B cell (primary cell): Measurements from ENCODE around the gene DNAJC24. TPM values are rescaled to one million over a fixed set of nuclear protein-coding genes. Genes with fewer than 3 reads are reported as not detected.

Experiments
- ATAC-seq: fragments of 200-7000 bp; cut with Tn5 transposase; one replicate; pipeline ENCODE4 v1.10.0; 2021; ENCODE audit warnings: low read depth, mild to moderate bottlenecking, moderate number of reproducible peaks, moderate library complexity
- CTCF ChIA-PET: fragments of 350-600 bp; sonication (Branson Sonifier 250); formaldehyde crosslinking; loops from one replicate; lab custom pipeline; 2021; ENCODE audit warnings: antibody characterized with exemption, inconsistent platforms; lab: Charles Lee
- POLR2A ChIA-PET: fragments of 350-600 bp; sonication (Branson Sonifier 250); formaldehyde crosslinking; loops from one replicate; lab custom pipeline; 2021; ENCODE audit warnings: antibody characterized with exemption; lab: Charles Lee
- DNase-seq: peaks from one replicate; pipeline ENCODE4 v3.0.0; 2013
- H2AFZ ChIP-seq: 2 replicates; pipeline ENCODE4 v1.6.1; 2012; ENCODE audit warnings: mild to moderate bottlenecking, low read depth, low read length; ENCODE audit not compliant: insufficient read depth, poor library complexity, severe bottlenecking
- H3K27ac ChIP-seq, 2 donors: 1 replicate in 1 of 2; 2 replicates in 1 of 2; pipeline ENCODE4 v1.5.1; 2012 to 2013; ENCODE audit warnings: low read length in 2 of 2, mild to moderate bottlenecking in 2 of 2, moderate library complexity in 1 of 2
- H3K27me3 ChIP-seq, 4 experiments: fragments of 200-600 bp in 1 of 4; sonication (generic) in 1 of 4; replicated peaks in 1 of 4; 1 replicate in 2 of 4; 2 replicates in 2 of 4; pipeline versions ENCODE4 v1.6.1 to v1.7.0; 2013 to 2016; ENCODE audit warnings: low read length in 3 of 4, mild to moderate bottlenecking in 2 of 4, mixed read lengths in 1 of 4, moderate library complexity in 1 of 4; ENCODE audit not compliant: insufficient read depth in 4 of 4, control insufficient read depth in 3 of 4; ENCODE audit errors: control extremely low read depth in 1 of 4
- H3K36me3 ChIP-seq, 2 experiments: replicated peaks in 1 of 2; 1 replicate in 1 of 2; 2 replicates in 1 of 2; pipeline versions ENCODE4 v1.6.1 to v1.7.1; 2013; ENCODE audit warnings: low read length in 1 of 2; ENCODE audit not compliant: insufficient read depth in 2 of 2, control insufficient read depth in 1 of 2; ENCODE audit errors: control extremely low read depth in 1 of 2, extremely low read depth in 1 of 2
- H3K4me1 ChIP-seq, 2 donors: fragments of 200-600 bp in 1 of 2; sonication (generic) in 1 of 2; 1 replicate in 1 of 2; 2 replicates in 1 of 2; pipeline versions ENCODE4 v1.5.1 to v1.6.1; 2013 to 2017; ENCODE audit warnings: low read length in 2 of 2; ENCODE audit not compliant: control insufficient read depth in 2 of 2, insufficient read depth in 2 of 2
- H3K4me2 ChIP-seq: replicated peaks from 2 replicates; pipeline ENCODE3; 2012; ENCODE audit warnings: mild to moderate bottlenecking, low read depth, low read length; ENCODE audit not compliant: poor library complexity, severe bottlenecking
- H3K4me3 ChIP-seq, 5 experiments: fragments of 200-600 bp in 1 of 5; sonication (generic) in 1 of 5; 1 replicate in 3 of 5; 2 replicates in 2 of 5; pipeline versions ENCODE4 v1.5.1 to v1.7.0; 2011 to 2016; ENCODE audit warnings: low read length in 4 of 5, mild to moderate bottlenecking in 4 of 5, low read depth in 2 of 5, control low read depth in 1 of 5, moderate library complexity in 1 of 5; ENCODE audit not compliant: insufficient read depth in 1 of 5; ENCODE audit errors: control extremely low read depth in 1 of 5, extremely low read depth in 1 of 5
- H3K79me2 ChIP-seq: fragments of 200-600 bp; sonication (generic); one replicate; pipeline ENCODE4 v1.6.0; 2016; ENCODE audit warnings: low read length; ENCODE audit not compliant: control insufficient read depth, insufficient read depth
- H3K9ac ChIP-seq: fragments of 200-600 bp; sonication (generic); 2 replicates; pipeline ENCODE4 v1.6.1; 2017; ENCODE audit warnings: mild to moderate bottlenecking, low read length, moderate library complexity
- H3K9me3 ChIP-seq, 3 donors: one replicate each; pipeline versions ENCODE4 v1.6.1 to v1.7.1; 2013; ENCODE audit warnings: low read length in 2 of 3; ENCODE audit not compliant: control insufficient read depth in 2 of 3, insufficient read depth in 1 of 3; ENCODE audit errors: control extremely low read depth in 1 of 3
- H4K20me1 ChIP-seq: 2 replicates; pipeline ENCODE4 v1.6.0; 2012; ENCODE audit warnings: mild to moderate bottlenecking, low read length; ENCODE audit not compliant: insufficient read depth, control insufficient read depth, poor library complexity, severe bottlenecking
- H3K27ac Mint-ChIP-seq: one replicate; pipeline ENCODE4 v1.8.0; 2021; ENCODE audit warnings: mixed read lengths
- H3K27me3 Mint-ChIP-seq: one replicate; pipeline ENCODE4 v1.8.0; 2021; ENCODE audit warnings: mixed read lengths
- H3K4me1 Mint-ChIP-seq: one replicate; pipeline ENCODE4 v1.8.0; 2021; ENCODE audit warnings: mixed read lengths
- H3K4me3 Mint-ChIP-seq: one replicate; pipeline ENCODE4 v1.8.0; 2021; ENCODE audit warnings: mixed read lengths
- H3K9me3 Mint-ChIP-seq: one replicate; pipeline ENCODE4 v1.8.0; 2022; ENCODE audit warnings: mixed read lengths; ENCODE audit not compliant: insufficient read depth
- EZH2 ChIP-seq: IDR thresholded peaks from 2 replicates; pipeline ENCODE4 v1.6.1; 2012; ENCODE audit warnings: borderline replicate concordance, low read depth, mild to moderate bottlenecking, moderate library complexity, low read length; ENCODE audit not compliant: insufficient read depth, poor library complexity, severe bottlenecking
- WGBS: methylation state at CpG from one replicate; pipeline ENCODE4 v1.1.5; 2013; ENCODE audit warnings: missing lambda C conversion rate; ENCODE audit not compliant: insufficient coverage; 5-methylcytosine and 5-hydroxymethylcytosine counted together
- intact Hi-C: fragments of 100-400 bp; cut with micrococcal nuclease; formaldehyde crosslinking; loops from one replicate; pipeline ENCODE4 v1.10.0; 2022
- polyA plus RNA-seq: library from polyadenylated mRNA; depleted of rRNA; stranded (reverse); fragments of >200 nt; gene quantifications from 2 replicates; pipeline ENCODE4 v1.2.3, GENCODE V29; 2012
- total RNA-seq, 2 donors: library from RNA; stranded (reverse); fragments of 120-200 nt in 1 of 2; gene quantifications; 1 replicate in 1 of 2; 2 replicates in 1 of 2; pipeline versions ENCODE4 v1.2.3 to v1.2.4, GENCODE V29; 2013 to 2022
- TF ChIP-seq, protein P1 (sequence below): fragments of 200-600 bp; IDR thresholded peaks from one replicate; pipeline ENCODE4 v1.8.0; 2022; ENCODE audit warnings: antibody characterized with exemption, mild to moderate bottlenecking

DNAJC24 gene
- total and polyA plus RNA-seq, 2 donors (not counting 1 experiment from before 2014, with no cell fraction given): 10.7 to 24.6 TPM

DNA sequence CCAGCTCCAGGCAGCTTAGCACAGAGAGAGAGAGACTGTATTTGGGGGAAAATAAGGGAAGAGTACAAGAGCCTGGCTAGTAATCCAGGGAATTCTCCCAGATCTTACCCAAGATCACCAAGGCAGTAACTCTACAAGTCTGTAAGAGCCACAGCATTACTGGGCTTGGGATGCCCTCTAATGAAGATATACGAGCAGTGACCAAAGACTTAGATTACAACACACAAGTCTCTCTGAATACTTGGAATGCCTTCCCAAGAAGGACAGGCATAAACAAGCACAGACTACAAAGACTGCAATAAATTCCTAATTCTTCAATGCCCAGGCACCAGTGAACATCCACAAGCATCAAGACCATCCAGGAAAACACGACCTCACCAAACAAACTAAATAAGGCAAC, 17.7 kb downstream of the DNAJC24 start:
- H3K4me1 Mint-ChIP-seq: no peaks in the 10 kb centered on the region
- intact Hi-C loops: no loop called here
- Histone ChIP-seq H3K9me3 (peaks cover 0 to 4% (median 0%) of the 10 kb centered on the region in 3 donors), H3K9ac (no peak overlapping the region), H2AFZ (no peak overlapping the region), H4K20me1 (no peaks in the 10 kb centered on the region), H3K27me3 (no peaks in the 10 kb centered on the region), H3K79me2 (no peaks in the 10 kb centered on the region), H3K4me2 (no peak overlapping the region), H3K27ac (no peak overlapping the region), H3K4me1 (no peaks in the 10 kb centered on the region), H3K4me3 (no peak overlapping the region), H3K36me3 (peaks cover 5 to 6% of the 10 kb centered on the region in 2 experiments)
- no peak for DNase-seq
- 100% methylated on average over 1 of the region's 2 CpGs for WGBS
- peaks cover 2% of the 10 kb centered on the region for H3K9me3 Mint-ChIP-seq
- CTCF ChIA-PET: no interaction called here
- H3K27me3 Mint-ChIP-seq: no peaks in the 10 kb centered on the region
- no peak for ATAC-seq
- TF ChIP-seq EZH2: no peak
- TF ChIP-seq, protein P1, sequence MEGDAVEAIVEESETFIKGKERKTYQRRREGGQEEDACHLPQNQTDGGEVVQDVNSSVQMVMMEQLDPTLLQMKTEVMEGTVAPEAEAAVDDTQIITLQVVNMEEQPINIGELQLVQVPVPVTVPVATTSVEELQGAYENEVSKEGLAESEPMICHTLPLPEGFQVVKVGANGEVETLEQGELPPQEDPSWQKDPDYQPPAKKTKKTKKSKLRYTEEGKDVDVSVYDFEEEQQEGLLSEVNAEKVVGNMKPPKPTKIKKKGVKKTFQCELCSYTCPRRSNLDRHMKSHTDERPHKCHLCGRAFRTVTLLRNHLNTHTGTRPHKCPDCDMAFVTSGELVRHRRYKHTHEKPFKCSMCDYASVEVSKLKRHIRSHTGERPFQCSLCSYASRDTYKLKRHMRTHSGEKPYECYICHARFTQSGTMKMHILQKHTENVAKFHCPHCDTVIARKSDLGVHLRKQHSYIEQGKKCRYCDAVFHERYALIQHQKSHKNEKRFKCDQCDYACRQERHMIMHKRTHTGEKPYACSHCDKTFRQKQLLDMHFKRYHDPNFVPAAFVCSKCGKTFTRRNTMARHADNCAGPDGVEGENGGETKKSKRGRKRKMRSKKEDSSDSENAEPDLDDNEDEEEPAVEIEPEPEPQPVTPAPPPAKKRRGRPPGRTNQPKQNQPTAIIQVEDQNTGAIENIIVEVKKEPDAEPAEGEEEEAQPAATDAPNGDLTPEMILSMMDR: no peak
- H3K4me3 Mint-ChIP-seq: no peak overlapping the region
- POLR2A ChIA-PET: no interaction called here
- no peak overlapping the region for H3K27ac Mint-ChIP-seq

DNA sequence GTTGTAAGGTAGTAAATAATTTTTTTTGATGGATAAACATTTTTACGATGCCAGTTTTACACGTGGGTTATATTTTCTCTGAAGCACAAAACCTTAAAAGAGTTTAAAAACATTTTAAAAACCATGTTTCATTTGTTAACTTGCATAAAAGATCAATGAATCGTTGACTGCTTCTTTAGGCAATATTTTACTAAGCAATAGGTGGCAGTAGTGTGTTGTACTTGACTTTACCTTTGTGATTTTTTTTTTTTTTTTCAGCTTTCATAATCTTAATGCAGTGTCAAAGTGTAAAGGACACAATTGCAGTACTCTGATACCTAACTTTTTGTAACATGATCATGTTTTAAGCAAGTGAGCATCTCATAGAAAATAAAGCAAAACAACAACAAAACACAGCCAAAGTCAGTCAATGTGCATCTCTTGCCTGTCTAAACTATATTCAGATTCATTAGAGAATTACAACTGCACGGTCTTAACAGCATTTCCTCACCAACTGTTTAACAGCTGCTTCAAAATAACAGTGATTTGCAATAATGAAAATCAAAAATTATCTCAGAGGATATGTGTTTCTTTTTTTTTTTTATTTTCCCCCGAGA, 27.7 kb downstream of the DNAJC24 start:
- no peaks in the 10 kb centered on the region for H4K20me1 ChIP-seq
- no peak overlapping the region for H3K27ac Mint-ChIP-seq
- no peak overlapping the region for H2AFZ ChIP-seq
- H3K4me3 ChIP-seq: no peak overlapping the region
- H3K27me3 ChIP-seq: no peaks in the 10 kb centered on the region
- H3K4me1 Mint-ChIP-seq: no peaks in the 10 kb centered on the region
- intact Hi-C loops: no loop called here
- 100% methylated on average over 1 of the region's 5 CpGs for WGBS
- CTCF ChIA-PET: interaction anchor here (1.0 to 2.0 kb wide), 6 partner anchors 9 to 779 kb away, joined by 3 to 17 read pairs (median 5); no protein-coding TSS in a partner anchor
- H3K9ac ChIP-seq: no peak overlapping the region
- ATAC-seq (peak; percentile 28), DNase-seq (peak; percentile 13)
- H3K27ac ChIP-seq: no peak overlapping the region
- H3K4me3 Mint-ChIP-seq: no peak overlapping the region
- H3K79me2 ChIP-seq: no peaks in the 10 kb centered on the region
- H3K9me3 ChIP-seq: peaks cover 0 to 4% (median 0%) of the 10 kb centered on the region in 3 donors
- no peaks in the 10 kb centered on the region for H3K36me3 ChIP-seq
- H3K4me2 ChIP-seq: no peak overlapping the region
- no peaks in the 10 kb centered on the region for H3K27me3 Mint-ChIP-seq
- H3K4me1 ChIP-seq: no peaks in the 10 kb centered on the region
- TF ChIP-seq, protein P1: peak; percentile 60
- TF ChIP-seq EZH2: no peak
- H3K9me3 Mint-ChIP-seq: peaks cover 5% of the 10 kb centered on the region
- POLR2A ChIA-PET: no interaction called here
